ENCODE measurements around the gene OR4D1. TPM values are rescaled to one million over a fixed set of nuclear protein-coding genes. Genes with fewer than 3 reads are reported as not detected.

Gene OR4D1
- total RNA-seq, 1 donor from 2014 or later: not detected

DNA sequence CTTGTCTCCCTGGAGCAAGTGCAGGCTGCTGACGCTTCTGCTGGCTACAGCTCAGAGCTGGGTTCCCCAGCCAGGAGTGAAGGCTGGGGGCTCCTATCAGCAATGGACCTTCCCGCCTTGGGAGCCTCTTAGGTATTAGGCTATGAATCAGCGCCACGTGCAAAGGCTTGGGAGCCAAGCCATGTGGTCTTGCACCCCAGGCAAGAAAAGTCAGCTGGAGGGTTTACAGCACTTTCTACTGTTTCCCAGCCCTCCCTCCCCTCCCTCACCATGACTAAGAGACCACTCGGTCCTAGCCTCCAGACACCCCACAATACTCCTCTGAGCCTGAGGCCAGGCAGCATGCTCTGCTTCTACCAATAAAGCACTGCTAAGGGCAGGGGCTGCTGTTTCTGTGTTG, 56.6 kb downstream of the OR4D1 start:
- Mint-ChIP-seq H3K36me3 (peaks cover 8% of the 10 kb centered on the region), H3K27ac (no peak overlapping the region), H3K9me3 (no peaks in the 10 kb centered on the region), H3K4me1 (ENCODE audit: unreplicated experiment) (no peaks in the 10 kb centered on the region), H3K4me3 (no peak overlapping the region), H3K27me3 (peaks cover 11% of the 10 kb centered on the region)
- TF ChIP-seq, protein P1, sequence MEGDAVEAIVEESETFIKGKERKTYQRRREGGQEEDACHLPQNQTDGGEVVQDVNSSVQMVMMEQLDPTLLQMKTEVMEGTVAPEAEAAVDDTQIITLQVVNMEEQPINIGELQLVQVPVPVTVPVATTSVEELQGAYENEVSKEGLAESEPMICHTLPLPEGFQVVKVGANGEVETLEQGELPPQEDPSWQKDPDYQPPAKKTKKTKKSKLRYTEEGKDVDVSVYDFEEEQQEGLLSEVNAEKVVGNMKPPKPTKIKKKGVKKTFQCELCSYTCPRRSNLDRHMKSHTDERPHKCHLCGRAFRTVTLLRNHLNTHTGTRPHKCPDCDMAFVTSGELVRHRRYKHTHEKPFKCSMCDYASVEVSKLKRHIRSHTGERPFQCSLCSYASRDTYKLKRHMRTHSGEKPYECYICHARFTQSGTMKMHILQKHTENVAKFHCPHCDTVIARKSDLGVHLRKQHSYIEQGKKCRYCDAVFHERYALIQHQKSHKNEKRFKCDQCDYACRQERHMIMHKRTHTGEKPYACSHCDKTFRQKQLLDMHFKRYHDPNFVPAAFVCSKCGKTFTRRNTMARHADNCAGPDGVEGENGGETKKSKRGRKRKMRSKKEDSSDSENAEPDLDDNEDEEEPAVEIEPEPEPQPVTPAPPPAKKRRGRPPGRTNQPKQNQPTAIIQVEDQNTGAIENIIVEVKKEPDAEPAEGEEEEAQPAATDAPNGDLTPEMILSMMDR (conservative IDR thresholded peaks at IDR 0.05): no peak
- DNase-seq (ENCODE audit: extremely low spot score, unreplicated experiment): no peak

DNA sequence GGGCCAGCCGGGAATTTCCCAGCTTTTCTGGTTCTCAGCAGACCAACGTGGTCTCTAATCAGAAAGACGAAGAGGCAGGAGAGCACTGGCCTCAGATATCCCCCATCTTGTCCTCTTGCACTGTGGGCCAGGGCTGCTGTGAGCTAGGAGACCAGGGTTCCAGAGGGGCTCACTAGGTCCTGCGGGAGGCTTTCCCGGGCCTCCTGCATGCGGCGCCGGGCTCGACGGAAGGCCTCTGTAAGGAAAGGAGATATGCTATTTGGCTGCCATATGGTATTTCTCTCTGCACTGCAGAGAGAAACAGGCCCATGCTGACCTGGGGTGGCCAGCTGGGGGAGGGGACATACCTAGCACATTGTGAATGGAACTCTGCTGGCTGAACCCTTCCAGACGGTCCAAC, 57.8 kb downstream of the OR4D1 start:
- Mint-ChIP-seq H3K36me3 (peaks cover 12% of the 10 kb centered on the region), H3K4me3 (no peak overlapping the region), H3K4me1 (ENCODE audit: unreplicated experiment) (no peaks in the 10 kb centered on the region), H3K27ac (no peak overlapping the region), H3K9me3 (no peaks in the 10 kb centered on the region), H3K27me3 (peaks cover under 1% of the 10 kb centered on the region)
- TF ChIP-seq, protein P1 (conservative IDR thresholded peaks at IDR 0.05): no peak
- DNase-seq (ENCODE audit: extremely low spot score, unreplicated experiment): no peak

DNA sequence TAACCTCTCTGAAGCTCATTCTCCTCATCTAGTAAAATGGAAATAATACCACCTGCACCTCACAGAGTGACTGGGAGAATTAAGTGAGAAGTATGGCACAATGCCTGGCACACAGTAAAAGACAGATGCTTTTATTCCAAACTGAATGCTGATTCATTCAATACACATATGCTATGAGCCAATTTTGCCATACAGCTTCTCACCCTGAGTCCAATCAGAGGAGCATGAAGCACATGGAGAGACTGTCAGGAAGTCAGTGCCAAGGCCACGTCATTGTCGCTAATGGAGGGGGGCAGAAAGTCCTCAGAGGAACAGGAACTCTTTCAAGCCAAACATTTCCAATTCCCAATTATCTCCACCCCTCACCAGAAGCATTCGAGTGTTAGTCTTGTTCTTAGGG, 59.3 kb downstream of the OR4D1 start:
- H3K27ac Mint-ChIP-seq: no peak overlapping the region
- no peaks in the 10 kb centered on the region for H3K4me1 Mint-ChIP-seq (ENCODE audit: unreplicated experiment)
- H3K27me3 Mint-ChIP-seq: no peaks in the 10 kb centered on the region
- H3K36me3 Mint-ChIP-seq: peaks cover 12% of the 10 kb centered on the region
- TF ChIP-seq, protein P1 (conservative IDR thresholded peaks at IDR 0.05): no peak
- no peak overlapping the region for H3K4me3 Mint-ChIP-seq
- H3K9me3 Mint-ChIP-seq: no peaks in the 10 kb centered on the region
- no peak for DNase-seq (ENCODE audit: extremely low spot score, unreplicated experiment)

DNA sequence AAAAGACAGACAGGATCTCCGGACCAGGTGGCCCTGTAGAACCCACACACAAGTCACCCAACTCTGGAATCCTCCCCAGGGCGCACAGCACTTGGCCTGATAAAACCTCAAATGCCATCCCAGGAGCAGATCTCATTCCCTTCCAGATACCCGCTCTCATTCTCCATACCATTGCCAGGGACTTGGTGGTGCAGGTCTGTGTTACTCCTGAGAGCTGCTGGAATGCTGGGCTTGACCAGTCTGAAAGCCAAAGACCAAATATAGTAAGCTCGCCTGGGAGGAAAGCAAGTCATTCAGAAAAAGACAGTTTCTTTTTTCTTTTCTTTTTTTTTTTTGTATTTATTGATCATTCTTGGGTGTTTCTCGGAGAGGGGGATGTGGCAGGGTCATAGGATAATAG, 60.2 kb downstream of the OR4D1 start:
- Mint-ChIP-seq H3K4me3 (no peak overlapping the region), H3K36me3 (peaks cover 12% of the 10 kb centered on the region), H3K27ac (no peak overlapping the region), H3K27me3 (no peaks in the 10 kb centered on the region), H3K4me1 (ENCODE audit: unreplicated experiment) (no peaks in the 10 kb centered on the region), H3K9me3 (no peaks in the 10 kb centered on the region)
- TF ChIP-seq, protein P1 (conservative IDR thresholded peaks at IDR 0.05): no peak
- DNase-seq (ENCODE audit: extremely low spot score, unreplicated experiment): no peak

Other genes starting within 250 kb of the OR4D1 start
- 29.8 and 31.3 TPM in 2 replicates for gene CUEDC1, start 193.0 kb upstream of the OR4D1 start, total RNA-seq (ENCODE audit: low replicate concordance)
- 53.3 and 73.2 TPM in 2 replicates for gene VEZF1, start 160.1 kb upstream of the OR4D1 start, total RNA-seq (ENCODE audit: low replicate concordance)
- 200 and 306 TPM in 2 replicates for gene SRSF1, start 141.1 kb upstream of the OR4D1 start, total RNA-seq (ENCODE audit: low replicate concordance)
- 41.6 and 42.5 TPM in 2 replicates for gene DYNLL2, start 65.0 kb upstream of the OR4D1 start, total RNA-seq (ENCODE audit: low replicate concordance)
- not detected in 2 replicates for gene OR4D2, start 18.6 kb downstream of the OR4D1 start, total RNA-seq (ENCODE audit: low replicate concordance)
- gene EPX, start 44.3 kb downstream of the OR4D1 start, total RNA-seq (ENCODE audit: low replicate concordance): not detected in 2 replicates
- 21.9 and 33.2 TPM in 2 replicates for gene MKS1, start 70.9 kb downstream of the OR4D1 start, total RNA-seq (ENCODE audit: low replicate concordance)
- gene LPO, start 90.2 kb downstream of the OR4D1 start, total RNA-seq (ENCODE audit: low replicate concordance): not detected in 2 replicates
- not detected in 2 replicates for gene MPO, start 132.6 kb downstream of the OR4D1 start, total RNA-seq (ENCODE audit: low replicate concordance)
- gene TSPOAP1, start 180.4 kb downstream of the OR4D1 start, total RNA-seq (ENCODE audit: low replicate concordance): 9.7 and 18.4 TPM in 2 replicates
- 75.7 and 82.9 TPM in 2 replicates for gene SUPT4H1, start 203.8 kb downstream of the OR4D1 start, total RNA-seq (ENCODE audit: low replicate concordance)